Thyroid gland (tissue), 4 donors: ENCODE measurements around the gene TUBGCP3.

Experiments
- CTCF ChIP-seq, 6 experiments: fragments of 200-600 bp in 3 of 6; fragments of 450-650 bp in 3 of 6; sonication (generic) in 3 of 6; IDR thresholded peaks; one replicate each; pipeline ENCODE4 v1.5.1; 2016 to 2019; ENCODE audit warnings: antibody characterized with exemption in 6 of 6, mild to moderate bottlenecking in 2 of 6, inconsistent platforms in 1 of 6, moderate library complexity in 1 of 6
- POLR2A ChIP-seq, 2 donors: fragments of 450-650 bp; IDR thresholded peaks; one replicate each; pipeline ENCODE4 v1.6.1; 2017; ENCODE audit warnings: antibody characterized with exemption in 2 of 2, mild to moderate bottlenecking in 2 of 2, moderate library complexity in 1 of 2

- TF ChIP-seq CTCF (IDR thresholded peaks at IDR 0.05) (no peak), POLR2A (IDR thresholded peaks at IDR 0.05) (no peak)
Measured at GRCh38 chr13:112629161-112629560, 41.2 kb upstream of the TUBGCP3 start.
